ENCODE results near the gene MORC1.

The MORC1 gene

GRCh38 chr3:109026821-109027220 is 91.1 kb downstream of the MORC1 start:
- DNase-seq, result no peak

- no peak for DNase-seq
These were observed 92.0 kb downstream of the MORC1 start for GRCh38 chr3:109025896-109026295.

GRCh38 chr3:109023656-109024254 is 94.2 kb downstream of the MORC1 start:
- peak; percentile 19 to 38 for DNase-seq

- DNase-seq, result no peak
These were observed 94.8 kb downstream of the MORC1 start for GRCh38 chr3:109023167-109023566.

GRCh38 chr3:109021556-109021955 is 96.4 kb downstream of the MORC1 start:
- DNase-seq, result no peak

- DNase-seq, result no peak
These were observed 99.1 kb downstream of the MORC1 start for GRCh38 chr3:109018828-109019227.

GRCh38 chr3:109005443-109005842 is 112.5 kb downstream of the MORC1 start:
- no peak for DNase-seq

GRCh38 chr3:108998436-108998835 is 119.5 kb downstream of the MORC1 start:
- DNase-seq, result no peak

- no peak for DNase-seq
These were observed 132.1 kb downstream of the MORC1 start for GRCh38 chr3:108985844-108986243.

- DNase-seq, result no peak
These were observed 134.9 kb downstream of the MORC1 start for GRCh38 chr3:108983051-108983450.

- DNase-seq, result no peak
These were observed 141.9 kb downstream of the MORC1 start for GRCh38 chr3:108976058-108976457.

- DNase-seq, result no peak
These were observed 144.9 kb downstream of the MORC1 start for GRCh38 chr3:108973019-108973418.

- no peak for DNase-seq
These were observed 145.5 kb downstream of the MORC1 start for GRCh38 chr3:108972482-108972881.

- no peak for DNase-seq
These were observed 147.4 kb downstream of the MORC1 start for GRCh38 chr3:108970561-108970960.

- DNase-seq, result no peak
These were observed 151.2 kb downstream of the MORC1 start for GRCh38 chr3:108966773-108967172.

- no peak for DNase-seq
These were observed 158.9 kb downstream of the MORC1 start for GRCh38 chr3:108959017-108959416.

GRCh38 chr3:108953700-108954099 is 164.2 kb downstream of the MORC1 start, which contains the start of gene GUCA1C:
TSS of gene GUCA1C (minus strand) at chr3:108953879. CDS start at chr3:108953762, 117 bp downstream.
- DNase-seq, result no peak

GRCh38 chr3:108953210-108953609 is 164.7 kb downstream of the MORC1 start:
- no peak for DNase-seq

GRCh38 chr3:108951820-108952501 is 166.0 kb downstream of the MORC1 start:
- DNase-seq, result no peak

GRCh38 chr3:108947855-108948254 is 170.1 kb downstream of the MORC1 start:
- no peak for DNase-seq

- DNase-seq, result no peak
These were observed 171.3 kb downstream of the MORC1 start for GRCh38 chr3:108946292-108947285.

GRCh38 chr3:108940568-108941263 is 177.2 kb downstream of the MORC1 start:
- DNase-seq, result no peak

GRCh38 chr3:108940166-108940565 is 177.8 kb downstream of the MORC1 start:
- DNase-seq, result no peak
